ENCODE data around the gene WDR44.
"Not testable (repeated sequence)": the region's sequence is repeated elsewhere in the genome, so short reads cannot be mapped to it uniquely, and the experiment has no call there.

WDR44 gene, protein sequence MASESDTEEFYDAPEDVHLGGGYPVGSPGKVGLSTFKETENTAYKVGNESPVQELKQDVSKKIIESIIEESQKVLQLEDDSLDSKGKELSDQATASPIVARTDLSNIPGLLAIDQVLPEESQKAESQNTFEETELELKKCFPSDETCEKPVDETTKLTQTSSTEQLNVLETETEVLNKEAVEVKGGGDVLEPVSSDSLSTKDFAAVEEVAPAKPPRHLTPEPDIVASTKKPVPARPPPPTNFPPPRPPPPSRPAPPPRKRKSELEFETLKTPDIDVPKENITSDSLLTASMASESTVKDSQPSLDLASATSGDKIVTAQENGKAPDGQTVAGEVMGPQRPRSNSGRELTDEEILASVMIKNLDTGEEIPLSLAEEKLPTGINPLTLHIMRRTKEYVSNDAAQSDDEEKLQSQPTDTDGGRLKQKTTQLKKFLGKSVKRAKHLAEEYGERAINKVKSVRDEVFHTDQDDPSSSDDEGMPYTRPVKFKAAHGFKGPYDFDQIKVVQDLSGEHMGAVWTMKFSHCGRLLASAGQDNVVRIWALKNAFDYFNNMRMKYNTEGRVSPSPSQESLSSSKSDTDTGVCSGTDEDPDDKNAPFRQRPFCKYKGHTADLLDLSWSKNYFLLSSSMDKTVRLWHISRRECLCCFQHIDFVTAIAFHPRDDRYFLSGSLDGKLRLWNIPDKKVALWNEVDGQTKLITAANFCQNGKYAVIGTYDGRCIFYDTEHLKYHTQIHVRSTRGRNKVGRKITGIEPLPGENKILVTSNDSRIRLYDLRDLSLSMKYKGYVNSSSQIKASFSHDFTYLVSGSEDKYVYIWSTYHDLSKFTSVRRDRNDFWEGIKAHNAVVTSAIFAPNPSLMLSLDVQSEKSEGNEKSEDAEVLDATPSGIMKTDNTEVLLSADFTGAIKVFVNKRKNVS

DNA sequence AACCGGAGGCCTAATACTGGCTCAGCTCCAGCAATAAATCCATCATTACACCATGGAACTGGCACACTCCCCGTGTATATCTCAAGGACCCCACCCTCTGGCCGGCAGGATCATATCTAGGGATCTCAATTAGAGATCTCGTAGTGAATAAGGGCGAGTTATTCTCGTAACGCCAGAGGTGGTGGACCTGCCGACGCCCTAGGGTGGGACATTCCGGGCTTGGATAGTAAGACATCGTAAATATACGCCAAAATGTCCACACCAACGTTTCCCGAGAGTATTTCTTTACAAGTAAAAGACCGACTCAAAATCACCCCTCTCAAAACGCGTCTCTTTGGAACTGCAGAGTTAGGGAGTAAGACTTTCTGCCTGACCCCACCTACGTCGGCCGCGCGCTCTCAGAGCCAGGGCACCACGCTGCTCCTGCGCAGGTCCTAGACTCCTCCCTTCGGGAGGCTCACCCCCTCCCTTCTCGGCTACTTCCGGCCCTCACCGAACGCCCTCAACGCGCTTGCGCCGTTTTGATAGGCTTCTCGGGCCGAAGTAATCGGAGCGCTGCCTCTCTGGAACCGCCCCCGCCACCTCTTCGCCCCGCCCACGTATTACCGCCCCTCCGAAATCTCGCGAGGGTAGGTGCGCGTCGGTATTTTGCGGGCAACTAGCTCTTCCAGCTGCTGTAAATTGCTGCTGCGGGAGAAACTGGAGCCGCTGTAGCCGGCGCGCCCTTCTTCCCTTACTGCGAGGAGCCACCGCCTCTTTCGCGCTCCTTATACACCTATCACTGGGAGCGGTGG lies at the start of gene WDR44:
Gene WDR44 (plus strand): TSS at position 643 of the 794 bp plus-strand sequence. CDS start 398 bp downstream, outside the sequence.
- peak; percentile 82 to 96 (median 92) for DNase-seq
- intact Hi-C loops (cut with DNase I): loop anchor here (5.0 kb wide), 1 partner anchor 152 kb away; the partner anchor contains the start of gene DOCK11

GRCh38 chrX:118305827-118306226 lies 40.1 kb upstream of the WDR44 start:
- DNase-seq; intact Hi-C loops (cut with DNase I): not testable (repeated sequence)

DNA sequence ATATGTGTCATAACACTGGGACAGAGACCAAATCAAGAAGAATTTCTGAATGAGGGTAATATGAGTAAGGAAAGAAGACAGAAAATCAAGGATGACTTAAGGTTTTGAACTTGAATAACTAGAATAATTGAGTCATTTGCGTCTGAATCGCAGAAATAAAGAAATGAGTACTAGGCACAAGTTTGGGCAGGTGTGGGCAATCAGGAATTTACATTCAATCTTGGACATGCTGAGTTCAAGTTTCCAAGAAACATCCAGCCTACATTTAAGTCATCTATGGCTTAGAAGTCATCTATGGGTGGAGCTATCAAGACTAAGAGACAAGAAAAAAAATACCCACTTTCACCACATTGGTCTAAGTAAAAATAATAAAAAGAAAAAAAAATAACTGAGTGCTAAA lies 30.4 kb upstream of the WDR44 start:
- intact Hi-C loops (cut with DNase I): no loop called here
- no peak for DNase-seq

- DNase-seq: no peak
- intact Hi-C loops (cut with DNase I): no loop called here
Observed at GRCh38 chrX:118324588-118324987, 21.3 kb upstream of the WDR44 start.

GRCh38 chrX:118325453-118325852 lies 20.5 kb upstream of the WDR44 start:
- intact Hi-C loops (cut with DNase I): no loop called here
- no peak for DNase-seq

DNA sequence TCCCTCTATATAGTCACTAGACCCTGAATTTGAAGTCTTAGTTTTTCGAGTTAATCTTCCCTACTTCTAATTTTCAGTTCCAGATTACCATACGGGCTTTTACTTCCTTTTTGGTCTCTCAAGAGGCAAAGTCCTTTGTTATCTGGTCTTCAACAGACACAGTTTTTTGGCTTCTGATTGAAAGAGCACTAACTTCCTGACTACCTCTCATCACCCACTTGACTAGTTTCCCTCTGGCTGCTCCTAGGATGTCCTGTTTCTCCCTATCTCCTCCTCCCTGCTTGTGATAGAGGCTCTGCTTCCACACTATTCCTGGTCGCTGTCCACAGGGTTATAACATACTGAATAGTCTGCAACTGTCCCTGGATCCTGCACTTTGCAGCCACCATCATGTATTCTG lies 16.7 kb upstream of the WDR44 start:
- intact Hi-C loops (cut with DNase I): no loop called here
- DNase-seq: no peak

DNA sequence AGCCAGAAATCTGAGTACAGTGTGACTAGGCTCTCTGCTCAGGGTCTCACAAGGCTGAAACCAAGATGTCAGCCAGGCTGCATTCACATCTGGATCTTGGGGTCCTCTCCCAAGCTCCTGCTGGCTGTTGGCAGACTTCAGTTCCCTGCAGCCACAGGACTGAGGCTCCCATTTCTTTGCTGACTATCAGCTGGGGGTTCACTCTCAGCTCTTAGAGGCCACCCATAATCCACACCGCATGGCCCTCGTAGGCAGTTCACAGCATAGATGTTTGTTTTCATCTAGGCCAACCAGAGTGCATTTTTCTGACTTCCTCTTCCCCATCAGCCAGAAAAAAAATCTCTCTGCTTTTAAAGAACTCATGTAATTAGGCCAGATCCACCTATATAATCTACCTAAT lies 8.2 kb upstream of the WDR44 start:
- no peak for DNase-seq
- intact Hi-C loops (cut with DNase I): no loop called here

GRCh38 chrX:118338930-118339329 lies 7.0 kb upstream of the WDR44 start:
- no peak for DNase-seq
- intact Hi-C loops (cut with DNase I): no loop called here

- DNase-seq: no peak
- intact Hi-C loops (cut with DNase I): loop anchor here (5.0 kb wide), 1 partner anchor 152 kb away; the partner anchor contains the start of gene DOCK11
Observed at GRCh38 chrX:118345045-118345463, 852 bp upstream of the WDR44 start.

DNA sequence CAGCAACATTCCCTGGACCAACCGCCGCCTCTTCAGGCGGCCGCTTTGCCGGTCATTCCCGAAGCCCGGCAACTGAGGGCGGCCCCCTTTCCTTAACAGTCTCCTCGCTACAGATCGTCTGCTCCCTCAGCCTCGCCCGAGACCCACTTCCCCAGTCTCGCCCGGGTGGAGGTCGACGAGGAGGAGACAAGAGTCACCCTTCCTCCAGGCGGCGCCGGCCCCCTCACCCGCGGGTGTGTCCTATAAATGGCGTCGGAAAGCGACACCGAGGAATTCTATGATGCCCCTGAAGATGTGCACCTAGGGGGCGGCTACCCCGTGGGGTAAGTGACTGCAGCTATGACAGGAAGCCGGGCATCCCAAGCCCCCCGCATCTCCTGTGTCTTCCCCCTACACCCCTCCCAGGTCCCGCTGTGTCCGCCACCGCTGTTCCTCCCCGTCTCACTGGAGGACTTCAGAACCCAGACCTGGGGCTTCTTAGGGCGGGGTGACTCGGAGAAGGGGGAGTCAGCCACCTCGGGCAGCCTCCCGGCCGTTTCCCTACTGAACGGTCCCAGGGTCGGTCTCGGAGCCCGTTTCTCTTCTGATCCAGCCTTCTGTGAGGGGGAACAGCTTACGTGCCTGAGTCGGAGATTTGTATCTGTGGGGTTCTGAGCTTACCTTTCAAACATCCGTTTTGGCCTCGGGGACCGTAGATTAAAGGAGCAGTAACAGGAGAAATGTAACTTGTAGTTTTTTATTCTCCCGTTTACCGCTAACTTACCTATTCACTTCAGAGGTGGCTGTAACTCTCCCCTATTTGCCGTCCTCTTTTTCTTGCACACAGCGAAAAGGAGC lies 570 bp downstream of the WDR44 start:
- intact Hi-C loops (cut with DNase I): loop anchor here (5.0 kb wide), 1 partner anchor 151 kb away; the partner anchor contains the start of gene DOCK11
- peak in 40 of 42 donors; percentile 21 to 76 (median 50) for DNase-seq

GRCh38 chrX:118347131-118347530 lies 1.2 kb downstream of the WDR44 start:
- peak in 1 of 42 donors; percentile 4 for DNase-seq
- intact Hi-C loops (cut with DNase I): loop anchor here (5.0 kb wide), 1 partner anchor 150 kb away; the partner anchor contains the start of gene DOCK11

- intact Hi-C loops (cut with DNase I): loop anchor here (5.0 kb wide), 1 partner anchor 150 kb away; the partner anchor contains the start of gene DOCK11
- DNase-seq: no peak
Observed at GRCh38 chrX:118347736-118348135, 1.8 kb downstream of the WDR44 start.

- intact Hi-C loops (cut with DNase I): loop anchor here (5.0 kb wide), 1 partner anchor 149 kb away; the partner anchor contains the start of gene DOCK11
- no peak for DNase-seq
Observed at GRCh38 chrX:118348186-118348810, 2.4 kb downstream of the WDR44 start.

DNA sequence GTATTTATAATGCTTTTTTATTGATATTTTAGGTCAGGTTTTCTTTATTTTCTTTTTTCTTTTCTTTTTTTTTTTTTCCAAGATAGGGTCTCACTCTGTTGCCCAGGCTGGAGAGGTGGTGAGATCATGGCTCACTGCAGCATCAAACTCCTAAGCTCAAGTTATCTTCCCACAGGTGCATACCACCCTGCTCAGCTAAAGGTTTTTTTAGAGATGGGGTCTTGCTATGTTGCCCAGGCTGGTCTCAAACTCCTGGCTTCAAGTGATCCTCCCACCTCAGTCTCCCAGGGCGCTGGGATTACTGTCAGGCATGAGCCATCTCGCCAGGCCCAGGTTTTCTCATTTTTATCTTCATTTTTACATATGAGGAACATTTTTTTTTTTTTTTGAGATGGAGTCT lies 3.3 kb downstream of the WDR44 start:
- no peak for DNase-seq

DNA sequence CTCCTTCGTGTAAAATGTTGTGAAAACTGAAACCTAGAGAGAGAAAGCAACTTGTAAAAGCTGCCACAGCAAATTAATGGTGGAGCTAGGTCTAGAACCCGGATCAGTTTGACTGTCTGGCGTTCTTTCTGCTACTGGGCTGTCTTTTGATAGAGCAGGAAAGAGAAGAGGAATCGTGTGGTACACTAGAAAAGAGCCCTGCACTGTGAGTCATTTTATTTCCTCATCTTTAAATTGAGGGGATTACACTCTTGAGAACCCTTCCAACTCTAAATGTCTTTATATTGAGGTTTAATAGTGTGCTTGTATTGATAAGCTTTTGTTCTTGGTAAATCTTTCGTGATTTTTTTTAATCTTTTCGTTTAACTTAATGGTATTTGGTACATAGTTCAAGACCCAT lies 4.3 kb downstream of the WDR44 start:
- intact Hi-C loops (cut with DNase I): no loop called here
- DNase-seq: no peak

More for the DNA sequence above, 3.3 kb downstream of the WDR44 start:
- intact Hi-C loops (cut with DNase I): loop anchor here (5.0 kb wide), 1 partner anchor 148 kb away; the partner anchor contains the start of gene DOCK11

GRCh38 chrX:118350706-118351105 lies 4.8 kb downstream of the WDR44 start:
- intact Hi-C loops (cut with DNase I): no loop called here
- DNase-seq: no peak

- intact Hi-C loops (cut with DNase I): no loop called here
- DNase-seq: no peak
Observed at GRCh38 chrX:118352566-118352965, 6.7 kb downstream of the WDR44 start.
